GM20000 (cell line): ENCODE measurements around the gene TATDN3.
"Not testable (repeated sequence)": the region's sequence is repeated elsewhere in the genome, so short reads cannot be mapped to it uniquely, and the experiment has no call there.

Experiments
- DNase-seq: peaks from one replicate; pipeline ENCODE4 v3.0.0; 2012; ENCODE audit warnings: low spot score
- TF ChIP-seq, protein P1 (sequence below): IDR thresholded peaks from 2 replicates; pipeline ENCODE4 v1.5.1; 2012; ENCODE audit warnings: mild to moderate bottlenecking, control low read depth; ENCODE audit errors: extremely low read depth, missing control alignments

The TATDN3 gene

DNA sequence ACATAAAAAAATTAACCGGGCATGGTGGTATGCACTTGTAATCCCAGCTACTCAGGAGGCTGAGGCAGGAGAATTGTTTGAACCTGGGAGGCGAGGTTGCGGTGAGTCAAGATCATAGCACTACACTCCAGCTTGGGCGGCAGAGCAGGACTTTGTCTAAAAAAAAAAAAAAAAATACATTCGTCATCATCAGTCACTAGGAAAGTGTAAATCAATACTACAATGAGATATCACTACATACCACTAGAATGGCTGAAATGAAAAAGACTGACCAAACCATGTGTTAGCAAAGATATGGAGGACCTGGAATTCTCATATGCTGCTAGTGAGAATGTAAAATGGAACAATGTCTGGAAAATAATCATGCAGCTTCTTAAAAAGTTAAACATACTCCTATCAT, 46.5 kb downstream of the TATDN3 start:
- TF ChIP-seq, protein P1, sequence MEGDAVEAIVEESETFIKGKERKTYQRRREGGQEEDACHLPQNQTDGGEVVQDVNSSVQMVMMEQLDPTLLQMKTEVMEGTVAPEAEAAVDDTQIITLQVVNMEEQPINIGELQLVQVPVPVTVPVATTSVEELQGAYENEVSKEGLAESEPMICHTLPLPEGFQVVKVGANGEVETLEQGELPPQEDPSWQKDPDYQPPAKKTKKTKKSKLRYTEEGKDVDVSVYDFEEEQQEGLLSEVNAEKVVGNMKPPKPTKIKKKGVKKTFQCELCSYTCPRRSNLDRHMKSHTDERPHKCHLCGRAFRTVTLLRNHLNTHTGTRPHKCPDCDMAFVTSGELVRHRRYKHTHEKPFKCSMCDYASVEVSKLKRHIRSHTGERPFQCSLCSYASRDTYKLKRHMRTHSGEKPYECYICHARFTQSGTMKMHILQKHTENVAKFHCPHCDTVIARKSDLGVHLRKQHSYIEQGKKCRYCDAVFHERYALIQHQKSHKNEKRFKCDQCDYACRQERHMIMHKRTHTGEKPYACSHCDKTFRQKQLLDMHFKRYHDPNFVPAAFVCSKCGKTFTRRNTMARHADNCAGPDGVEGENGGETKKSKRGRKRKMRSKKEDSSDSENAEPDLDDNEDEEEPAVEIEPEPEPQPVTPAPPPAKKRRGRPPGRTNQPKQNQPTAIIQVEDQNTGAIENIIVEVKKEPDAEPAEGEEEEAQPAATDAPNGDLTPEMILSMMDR = no peak
- DNase-seq = no peak

DNA sequence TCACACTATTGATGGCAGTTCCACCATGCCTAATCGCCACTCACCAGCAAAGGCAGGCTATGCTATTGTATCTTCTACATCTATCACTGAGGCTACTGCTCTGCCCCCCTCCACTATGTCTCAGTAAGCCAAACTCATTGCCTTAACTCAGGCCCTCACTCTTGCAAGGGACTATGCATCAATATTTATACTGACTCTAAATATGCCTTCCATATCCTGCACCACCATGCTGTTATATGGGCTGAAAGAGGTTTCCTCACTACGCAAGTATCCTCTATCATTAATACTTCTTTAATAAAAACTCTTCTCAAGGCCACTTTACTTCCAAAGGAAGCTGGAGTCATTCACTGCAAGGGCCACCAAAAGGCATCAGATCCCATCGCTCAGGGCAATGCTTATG, 52.8 kb downstream of the TATDN3 start:
- not testable (repeated sequence) for DNase-seq

DNA sequence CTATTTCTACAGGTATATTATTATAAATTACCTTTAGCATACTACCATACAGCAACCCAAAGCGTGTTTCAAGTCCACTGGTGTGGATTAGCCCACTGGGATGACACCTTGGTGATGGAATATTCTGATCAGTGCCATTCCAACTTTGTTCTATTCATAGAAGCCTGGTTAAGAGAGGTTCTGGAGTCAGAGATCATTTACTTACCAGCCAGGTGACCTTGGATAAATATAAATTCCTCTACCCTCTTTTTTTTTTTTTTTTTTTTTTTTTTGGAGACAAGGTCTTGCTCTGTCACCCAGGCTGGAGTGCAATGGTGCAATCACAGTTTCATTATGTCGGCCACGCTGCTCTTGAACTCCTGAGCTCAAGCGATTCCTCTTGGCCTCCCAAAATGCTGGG, 55.9 kb downstream of the TATDN3 start, which contains the start of gene SPATA45:
SPATA45 (minus strand) TSS at position 101 of the 400 bp plus-strand sequence. CDS start 11,500 bp downstream, outside the sequence.
- DNase-seq = no peak
- TF ChIP-seq, protein P1 = no peak

DNA sequence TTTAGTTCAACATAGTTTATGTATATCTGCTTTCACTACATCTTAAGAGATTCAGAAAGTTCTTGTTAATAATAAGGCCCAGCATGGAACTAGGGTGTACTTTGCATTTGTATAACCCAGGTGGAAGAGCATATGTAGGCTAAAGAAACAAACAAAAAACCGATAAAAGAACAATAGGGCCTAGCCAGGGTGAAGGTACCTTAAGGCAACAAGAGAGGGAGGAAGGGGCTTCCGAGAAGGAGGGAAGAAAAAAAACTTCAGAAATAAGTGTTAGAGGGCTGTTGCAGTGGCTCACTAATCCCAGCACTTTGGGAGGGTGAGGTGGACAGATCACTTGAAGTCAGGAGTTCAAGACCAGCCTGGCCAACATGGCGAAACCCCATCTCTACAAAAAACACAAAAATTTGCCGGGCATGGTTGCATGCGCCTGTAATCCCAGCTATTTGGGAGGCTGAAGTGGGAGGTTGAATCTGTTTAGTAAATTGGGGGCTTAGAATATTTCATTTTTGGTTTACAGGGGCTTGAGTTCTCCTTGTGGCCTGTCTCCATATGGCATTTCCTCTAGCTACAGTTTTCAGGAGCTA, 60.5 kb downstream of the TATDN3 start:
- TF ChIP-seq, protein P1 = no peak
- DNase-seq = no peak

DNA sequence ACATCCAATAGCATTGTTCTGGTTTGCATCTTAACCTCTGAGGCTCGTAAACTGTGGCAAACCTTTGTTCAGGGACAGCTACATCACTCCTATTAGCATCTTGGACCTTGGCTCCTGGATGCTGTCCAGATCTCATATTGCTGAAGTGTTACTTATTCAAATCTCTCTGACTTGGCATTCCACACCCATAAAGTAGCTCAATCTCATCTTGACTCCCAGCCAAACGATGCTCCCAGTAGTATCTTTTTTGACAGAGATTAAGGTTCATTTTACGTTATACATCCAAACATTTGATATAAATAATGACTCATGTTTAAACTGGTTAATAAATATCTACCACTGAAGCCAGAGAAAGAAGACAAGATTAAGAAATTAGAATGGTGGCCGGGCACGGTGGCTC, 62.0 kb downstream of the TATDN3 start:
- no peak for DNase-seq
- TF ChIP-seq, protein P1 = no peak

DNA sequence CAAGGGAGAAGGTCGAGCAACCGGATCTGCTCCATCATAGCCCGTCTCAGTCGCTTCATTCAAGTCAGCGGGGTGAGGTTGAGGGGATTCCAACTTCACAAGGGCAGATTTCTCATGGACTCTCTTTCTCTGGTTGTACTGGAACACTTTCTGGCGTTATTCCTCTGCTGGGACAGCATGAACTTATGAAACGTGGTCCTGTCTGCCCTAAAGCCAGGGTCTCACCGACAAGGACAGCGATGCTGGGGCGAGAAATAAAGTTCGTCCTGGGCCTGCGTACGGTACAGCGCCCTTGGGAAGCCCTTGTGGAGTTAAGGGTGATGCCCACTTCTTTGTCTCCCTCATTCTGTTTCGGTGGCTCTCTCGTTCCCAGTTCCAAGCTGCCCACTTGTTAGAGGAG, 65.1 kb downstream of the TATDN3 start:
- DNase-seq = no peak
- TF ChIP-seq, protein P1 = no peak

DNA sequence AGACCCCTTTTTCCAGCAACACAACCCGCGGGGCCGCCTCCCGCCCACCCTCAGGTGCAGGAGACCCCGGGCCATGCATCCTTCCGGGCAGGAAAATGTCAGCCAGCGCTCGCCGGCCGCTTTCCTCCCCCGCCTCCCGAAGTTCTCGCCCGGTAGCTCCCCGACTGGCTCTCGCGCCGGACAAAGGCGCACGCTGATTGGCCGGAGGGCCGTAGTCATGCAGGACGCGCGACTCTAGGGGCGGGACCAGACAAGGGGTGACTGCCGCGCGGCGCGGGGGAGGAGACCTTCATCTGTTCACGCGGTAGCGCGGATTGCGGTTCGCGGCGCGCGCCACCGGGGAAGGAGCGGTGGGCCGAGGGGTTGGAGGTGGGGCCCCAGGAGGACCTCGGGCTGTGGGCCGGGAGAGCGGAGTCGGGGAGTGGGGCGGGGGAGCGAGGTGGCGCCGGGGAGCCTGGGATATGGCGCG, 66.3 kb downstream of the TATDN3 start, which contains the start of gene FLVCR1:
FLVCR1 (plus strand) TSS at position 284 of the 469 bp plus-strand sequence; CDS start at position 462, 178 bp downstream.
- DNase-seq = peak; percentile 97
- TF ChIP-seq, protein P1 = no peak
